ENCODE data around the gene ANKS6. TPM values are rescaled to one million over a fixed set of nuclear protein-coding genes. Genes with fewer than 3 reads are reported as not detected.

The ANKS6 gene
- total and polyA plus RNA-seq, 9 of the 15 experiments (the other 6 are each of a cell fraction or from before 2014, with no cell fraction given): 9.9 to 74.5 (median 36.9) TPM

DNA sequence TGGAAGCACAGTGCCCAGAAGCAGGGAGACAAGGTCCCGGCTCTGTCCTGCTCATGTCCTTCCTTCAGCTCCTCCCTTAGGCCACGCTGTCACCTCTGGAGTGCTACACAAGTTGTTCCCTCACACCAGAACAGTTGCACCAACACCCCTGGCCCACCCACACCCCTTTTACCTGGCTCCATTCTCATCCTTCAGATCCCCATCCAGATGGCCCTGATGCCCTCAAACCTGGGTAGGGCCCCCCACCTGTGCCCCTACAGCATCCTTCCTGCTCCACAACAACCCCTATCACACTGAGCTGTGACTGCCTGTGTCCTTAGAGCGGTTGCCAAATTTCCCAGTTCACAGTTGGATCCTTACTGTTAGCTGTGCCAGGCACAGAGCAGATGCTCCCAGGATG, 29.2 kb downstream of the ANKS6 start:
- no peak for TF ChIP-seq TOE1 (IDR thresholded peaks at IDR 0.05; ENCODE audit: borderline replicate concordance)
- TF ChIP-seq TOE1 (CRISPR knock-in tag; IDR thresholded peaks at IDR 0.05; ENCODE audit: borderline replicate concordance, low read depth): no peak
- TF ChIP-seq PML (IDR thresholded peaks at IDR 0.05; ENCODE audit: low read length): no peak
- Histone ChIP-seq H4K20me1 (replicated peaks; ENCODE audit: control insufficient read depth, insufficient read depth, low read length) (no peaks in the 10 kb centered on the region), H3K9me3 (replicated peaks; ENCODE audit: control insufficient read depth, insufficient read depth, low read depth, low read length) (no peaks in the 10 kb centered on the region), H3K27ac (ENCODE audit: extremely low read depth, low read depth, low read length) (no peak overlapping the region), H3K27me3 (ENCODE audit: control insufficient read depth in 2 of 2, insufficient read depth in 2 of 2, low read length in 2 of 2) (no peaks in the 10 kb centered on the region), H2AFZ (ENCODE audit: low read depth, low read length) (no peak overlapping the region), H3K9me1 (ENCODE audit: control insufficient read depth, insufficient read depth, low read length) (no peaks in the 10 kb centered on the region), H3K4me2 (ENCODE audit: insufficient read depth, low read length) (no peak overlapping the region), H3K36me3 (ENCODE audit: control insufficient read depth, insufficient read depth, low read length) (peaks cover 63% of the 10 kb centered on the region), H3K4me3 (no peak overlapping the region), H3K4me1 (replicated peaks in 1 of 2; ENCODE audit: control insufficient read depth in 2 of 2, insufficient read depth in 2 of 2, low read length in 2 of 2) (no peaks in the 10 kb centered on the region), H3K9ac (ENCODE audit: insufficient read depth in 1 of 2, low read depth in 2 of 2, low read length in 2 of 2) (no peak overlapping the region), H3K79me2 (ENCODE audit: control insufficient read depth, insufficient read depth, low read length) (no peaks in the 10 kb centered on the region)
- intact Hi-C loops (cut with micrococcal nuclease) (no loop called here), in situ Hi-C loops (cut with MboI) (no loop called here)
- FAIRE-seq: no peak
- DNase-seq (ENCODE audit: extremely low read depth in 1 of 4, low spot score in 3 of 4): no peak
- ChIA-PET CTCF (ENCODE audit: low intra/inter-chr PET ratio) (no interaction called here), POLR2A (no interaction called here)
- BruUV-seq (replicated peaks): no TSS peak
- ATAC-seq: no peak
- 83% methylated on average over 3 of the region's 3 CpGs for WGBS (ENCODE audit: insufficient coverage, low coverage, missing lambda C conversion rate)

DNA sequence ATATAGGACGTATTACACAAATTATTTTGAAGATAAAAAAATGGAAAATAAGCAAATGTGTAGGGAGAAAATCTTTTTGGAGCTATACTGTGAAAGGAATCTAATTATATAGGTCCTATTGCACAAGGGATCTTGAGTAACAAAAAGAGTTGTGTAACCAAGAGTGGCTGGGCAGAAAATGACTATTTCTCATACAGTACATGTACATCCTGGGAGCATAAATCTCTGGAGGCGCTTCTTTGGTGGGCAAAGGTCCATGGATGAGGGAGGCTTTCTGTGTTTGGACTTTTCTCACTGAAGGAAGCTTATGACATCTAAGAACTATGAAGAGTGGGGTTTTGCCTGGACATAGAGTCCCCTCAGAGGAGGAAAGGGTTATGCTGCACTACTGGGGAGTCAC, 29.8 kb downstream of the ANKS6 start:
- intact Hi-C loops (cut with micrococcal nuclease): no loop called here
- Histone ChIP-seq H3K27ac (ENCODE audit: extremely low read depth, low read depth, low read length) (no peak overlapping the region), H3K9ac (ENCODE audit: insufficient read depth in 1 of 2, low read depth in 2 of 2, low read length in 2 of 2) (no peak overlapping the region), H3K4me1 (replicated peaks in 1 of 2; ENCODE audit: control insufficient read depth in 2 of 2, insufficient read depth in 2 of 2, low read length in 2 of 2) (no peaks in the 10 kb centered on the region), H3K9me1 (ENCODE audit: control insufficient read depth, insufficient read depth, low read length) (no peaks in the 10 kb centered on the region), H3K79me2 (ENCODE audit: control insufficient read depth, insufficient read depth, low read length) (no peaks in the 10 kb centered on the region), H3K4me2 (ENCODE audit: insufficient read depth, low read length) (no peak overlapping the region), H4K20me1 (replicated peaks; ENCODE audit: control insufficient read depth, insufficient read depth, low read length) (no peaks in the 10 kb centered on the region), H3K9me3 (replicated peaks; ENCODE audit: control insufficient read depth, insufficient read depth, low read depth, low read length) (no peaks in the 10 kb centered on the region), H2AFZ (ENCODE audit: low read depth, low read length) (no peak overlapping the region), H3K4me3 (no peak overlapping the region), H3K36me3 (ENCODE audit: control insufficient read depth, insufficient read depth, low read length) (peaks cover 59% of the 10 kb centered on the region), H3K27me3 (ENCODE audit: control insufficient read depth in 2 of 2, insufficient read depth in 2 of 2, low read length in 2 of 2) (no peaks in the 10 kb centered on the region)
- DNase-seq (ENCODE audit: extremely low read depth in 1 of 4, low spot score in 3 of 4) (no peak), FAIRE-seq (no peak), ATAC-seq (no peak)
- 90% methylated on average over 2 of the region's 2 CpGs for WGBS (ENCODE audit: insufficient coverage, low coverage, missing lambda C conversion rate)
- BruUV-seq (replicated peaks): no TSS peak
- in situ Hi-C loops (cut with MboI): no loop called here
- ChIA-PET POLR2A (no interaction called here), CTCF (ENCODE audit: low intra/inter-chr PET ratio) (no interaction called here)
- TF ChIP-seq CEBPB (tag; IDR thresholded peaks at IDR 0.05) (peak; percentile 51), POLR2A (conservative IDR thresholded peaks at IDR 0.05) (no peak), ZNF140 (CRISPR knock-in tag; IDR thresholded peaks at IDR 0.05) (no peak), POLR3A (IDR thresholded peaks at IDR 0.05; ENCODE audit: borderline replicate concordance, extremely low read depth, insufficient read depth, insufficient read length) (no peak)

Measured in K562 (cell line).